Stimulated activated CD4-positive, alpha-beta T cell treated with anti-CD3 and anti-CD28 coated beads, Interleukin-4, amount 100 ng/mL, for 48 hours (primary cell): ENCODE results near the gene LHCGR.

ENCODE experiments used
- DNase-seq, 2 donors: peaks; one replicate each; pipeline ENCODE4 v3.0.0-alpha.2; 2020; ENCODE audit warnings: low read depth in 2 of 2

Gene LHCGR

GRCh38 chr2:48755473-48755872 lies at the start of gene LHCGR:
LHCGR (minus strand) TSS chr2:48755724; CDS start chr2:48755671, 53 bp downstream.
- DNase-seq: no peak

- DNase-seq: no peak
Measured at GRCh38 chr2:48799601-48800000, 44.1 kb upstream of the LHCGR start.

GRCh38 chr2:48795065-48795464 lies 39.5 kb upstream of the LHCGR start:
- no peak for DNase-seq

- DNase-seq: no peak
Measured at GRCh38 chr2:48793671-48794070, 38.1 kb upstream of the LHCGR start.

- DNase-seq: no peak
Measured at GRCh38 chr2:48792030-48792429, 36.5 kb upstream of the LHCGR start.

- no peak for DNase-seq
Measured at GRCh38 chr2:48790407-48791170, 35.1 kb upstream of the LHCGR start.

- no peak for DNase-seq
Measured at GRCh38 chr2:48787580-48787979, 32.1 kb upstream of the LHCGR start.

GRCh38 chr2:48781366-48781765 lies 25.8 kb upstream of the LHCGR start:
- no peak for DNase-seq

GRCh38 chr2:48779019-48779716 lies 23.6 kb upstream of the LHCGR start:
- DNase-seq: no peak

GRCh38 chr2:48774251-48774650 lies 18.7 kb upstream of the LHCGR start:
- DNase-seq: no peak

- no peak for DNase-seq
Measured at GRCh38 chr2:48771241-48772014, 15.9 kb upstream of the LHCGR start.

GRCh38 chr2:48770181-48770580 lies 14.7 kb upstream of the LHCGR start:
- no peak for DNase-seq

- no peak for DNase-seq
Measured at GRCh38 chr2:48768669-48769068, 13.1 kb upstream of the LHCGR start.

- DNase-seq: no peak
Measured at GRCh38 chr2:48767330-48767729, 11.8 kb upstream of the LHCGR start.

GRCh38 chr2:48760826-48761225 lies 5.3 kb upstream of the LHCGR start:
- DNase-seq: no peak

GRCh38 chr2:48759682-48760081 lies 4.2 kb upstream of the LHCGR start:
- DNase-seq: no peak

- no peak for DNase-seq
Measured at GRCh38 chr2:48756289-48756688, 765 bp upstream of the LHCGR start.

- no peak for DNase-seq
Measured at GRCh38 chr2:48754874-48755273, 650 bp downstream of the LHCGR start.

- no peak for DNase-seq
Measured at GRCh38 chr2:48753228-48753627, 2.3 kb downstream of the LHCGR start.

GRCh38 chr2:48750128-48750739 lies 5.3 kb downstream of the LHCGR start:
- no peak for DNase-seq

- no peak for DNase-seq
Measured at GRCh38 chr2:48749291-48750127, 6.0 kb downstream of the LHCGR start.
